SU-DHL-6 (cell line): ENCODE data around the gene RGS6.

Experiments used
- EZH2phosphoT487 ChIP-seq: fragments of 200-600 bp; sonication (generic), shearing (Covaris generic); conservative IDR thresholded peaks from 2 replicates; pipeline ENCODE4 v1.6.1; 2018; ENCODE audit warnings: mild to moderate bottlenecking, antibody characterized with exemption, low read length, moderate library complexity, mixed read lengths
- TF ChIP-seq, protein P1 (sequence below): fragments of 200-600 bp; sonication (generic); IDR thresholded peaks from one replicate; pipeline ENCODE4 v1.5.1; 2017; ENCODE audit warnings: antibody characterized with exemption, mild to moderate bottlenecking, low read length, moderate library complexity; ENCODE audit not compliant: insufficient read depth, poor library complexity, severe bottlenecking

DNA sequence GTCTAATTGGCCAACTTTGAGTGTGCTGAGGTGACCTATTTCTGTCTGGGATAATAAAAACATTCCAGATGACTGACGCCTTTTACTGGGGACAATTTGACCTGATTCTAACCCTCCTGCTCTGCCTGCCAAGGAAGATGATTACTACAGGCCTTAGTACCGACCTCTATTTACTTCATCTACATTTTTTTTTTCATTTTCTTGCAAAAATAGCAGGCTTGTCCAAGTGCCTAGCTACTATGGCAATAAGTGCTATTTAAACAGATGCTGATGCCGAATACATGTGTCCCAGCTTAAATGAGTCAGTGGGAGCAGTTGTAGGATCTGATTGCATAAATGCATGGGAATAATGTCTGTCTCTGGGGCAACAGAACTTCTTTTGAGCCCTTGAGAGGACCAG is 254.3 kb downstream of the RGS6 start:
- TF ChIP-seq EZH2phosphoT487: no peak
- TF ChIP-seq, protein P1, sequence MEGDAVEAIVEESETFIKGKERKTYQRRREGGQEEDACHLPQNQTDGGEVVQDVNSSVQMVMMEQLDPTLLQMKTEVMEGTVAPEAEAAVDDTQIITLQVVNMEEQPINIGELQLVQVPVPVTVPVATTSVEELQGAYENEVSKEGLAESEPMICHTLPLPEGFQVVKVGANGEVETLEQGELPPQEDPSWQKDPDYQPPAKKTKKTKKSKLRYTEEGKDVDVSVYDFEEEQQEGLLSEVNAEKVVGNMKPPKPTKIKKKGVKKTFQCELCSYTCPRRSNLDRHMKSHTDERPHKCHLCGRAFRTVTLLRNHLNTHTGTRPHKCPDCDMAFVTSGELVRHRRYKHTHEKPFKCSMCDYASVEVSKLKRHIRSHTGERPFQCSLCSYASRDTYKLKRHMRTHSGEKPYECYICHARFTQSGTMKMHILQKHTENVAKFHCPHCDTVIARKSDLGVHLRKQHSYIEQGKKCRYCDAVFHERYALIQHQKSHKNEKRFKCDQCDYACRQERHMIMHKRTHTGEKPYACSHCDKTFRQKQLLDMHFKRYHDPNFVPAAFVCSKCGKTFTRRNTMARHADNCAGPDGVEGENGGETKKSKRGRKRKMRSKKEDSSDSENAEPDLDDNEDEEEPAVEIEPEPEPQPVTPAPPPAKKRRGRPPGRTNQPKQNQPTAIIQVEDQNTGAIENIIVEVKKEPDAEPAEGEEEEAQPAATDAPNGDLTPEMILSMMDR: no peak
